ENCODE results near the gene ZIC4. TPM values are rescaled to one million over a fixed set of nuclear protein-coding genes. Genes with fewer than 3 reads are reported as not detected.

ZIC4 gene
- total RNA-seq, 1 donor = not detected

- no peak overlapping the region for H3K4me3 ChIP-seq (ENCODE audit: low read depth, low read length)
- TF ChIP-seq CTCF (IDR thresholded peaks at IDR 0.05; ENCODE audit: insufficient read depth, low read depth, low read length) = no peak
- no peak for DNase-seq (ENCODE audit: low read depth)
Observed at GRCh38 chr3:147422601-147423536, 16.5 kb upstream of the ZIC4 start.

- TF ChIP-seq CTCF (IDR thresholded peaks at IDR 0.05; ENCODE audit: insufficient read depth, low read depth, low read length) = no peak
- DNase-seq (ENCODE audit: low read depth) = no peak
- no peak overlapping the region for H3K4me3 ChIP-seq (ENCODE audit: low read depth, low read length)
Observed at GRCh38 chr3:147422196-147422595, 15.9 kb upstream of the ZIC4 start.

- TF ChIP-seq CTCF (IDR thresholded peaks at IDR 0.05; ENCODE audit: insufficient read depth, low read depth, low read length) = no peak
- DNase-seq (ENCODE audit: low read depth) = no peak
- H3K4me3 ChIP-seq (ENCODE audit: low read depth, low read length) = no peak overlapping the region
Observed at GRCh38 chr3:147421184-147421912, 15.0 kb upstream of the ZIC4 start.

GRCh38 chr3:147420353-147421183 lies 14.2 kb upstream of the ZIC4 start:
- TF ChIP-seq CTCF (IDR thresholded peaks at IDR 0.05; ENCODE audit: insufficient read depth, low read depth, low read length) = no peak
- no peak overlapping the region for H3K4me3 ChIP-seq (ENCODE audit: low read depth, low read length)
- no peak for DNase-seq (ENCODE audit: low read depth)

- DNase-seq (ENCODE audit: low read depth) = no peak
- TF ChIP-seq CTCF (IDR thresholded peaks at IDR 0.05; ENCODE audit: insufficient read depth, low read depth, low read length) = no peak
- no peak overlapping the region for H3K4me3 ChIP-seq (ENCODE audit: low read depth, low read length)
Observed at GRCh38 chr3:147419781-147420224, 13.5 kb upstream of the ZIC4 start.
